NB4 (cell line): Measurements from ENCODE around the gene KCNAB1.

Experiments
- DNase-seq: peaks from one replicate; pipeline ENCODE4 v3.0.0; 2010; ENCODE audit warnings: low read depth
- H3K4me3 ChIP-seq: one replicate; pipeline ENCODE4 v1.5.1; 2011; ENCODE audit warnings: mild to moderate bottlenecking, low read depth, low read length, moderate library complexity
- CTCF ChIP-seq: IDR thresholded peaks from one replicate; pipeline ENCODE4 v1.5.1; 2012; ENCODE audit warnings: low read depth, low read length
- MAX ChIP-seq: IDR thresholded peaks from 2 replicates; pipeline ENCODE4 v1.6.1; 2011; ENCODE audit warnings: low read depth, low read length
- MYC ChIP-seq: IDR thresholded peaks from 2 replicates; pipeline ENCODE4 v1.6.1; 2011; ENCODE audit warnings: low read depth, low read length
- POLR2A ChIP-seq: IDR thresholded peaks from 2 replicates; pipeline ENCODE4 v1.6.1; 2011; ENCODE audit warnings: mild to moderate bottlenecking; ENCODE audit not compliant: insufficient read length; ENCODE audit errors: extremely low read depth

The KCNAB1 gene

DNA sequence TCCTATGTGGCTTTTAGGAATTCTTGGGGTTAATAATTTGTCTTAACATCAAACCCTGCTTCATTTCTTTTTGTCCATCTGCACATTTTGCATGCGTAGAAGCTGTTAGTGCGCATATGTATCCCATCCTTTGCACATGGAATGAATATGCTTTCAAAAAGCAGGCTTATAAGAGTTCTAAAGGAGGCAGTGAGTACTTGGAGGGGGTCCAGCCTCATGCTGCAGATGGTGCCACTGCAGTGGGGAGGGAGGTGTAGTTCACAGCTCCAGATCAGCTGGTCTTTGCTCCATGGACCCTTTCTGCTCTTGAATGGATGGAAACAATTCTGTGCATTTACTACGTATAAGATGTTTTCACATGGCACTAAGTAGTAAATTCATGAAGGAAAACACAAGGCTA is 455.3 kb downstream of the KCNAB1 start:
- no peak for DNase-seq
- no peak for TF ChIP-seq MYC
- TF ChIP-seq MAX: no peak
- no peak for TF ChIP-seq CTCF
- no peak overlapping the region for H3K4me3 ChIP-seq

DNA sequence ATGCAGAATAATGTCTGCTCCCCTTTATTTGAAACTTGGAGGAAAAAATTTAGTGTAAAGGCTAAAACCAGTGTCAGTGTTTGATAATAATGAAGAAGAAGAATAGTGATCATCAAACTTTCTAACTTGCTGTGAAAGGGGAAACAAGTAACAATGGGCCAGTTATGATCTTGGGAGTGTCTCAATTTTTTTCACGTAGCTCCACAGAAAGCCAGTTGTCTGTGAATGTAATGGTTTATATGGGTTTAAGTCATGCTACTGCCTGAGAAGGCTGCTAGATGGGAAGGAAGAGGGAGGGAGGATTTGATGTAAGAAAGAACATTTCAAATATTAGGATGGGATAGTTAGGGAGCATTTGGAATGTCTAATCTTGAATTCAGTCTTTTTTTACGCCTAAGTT is 455.7 kb downstream of the KCNAB1 start:
- no peak overlapping the region for H3K4me3 ChIP-seq
- DNase-seq: no peak
- TF ChIP-seq MYC: no peak
- no peak for TF ChIP-seq POLR2A

DNA sequence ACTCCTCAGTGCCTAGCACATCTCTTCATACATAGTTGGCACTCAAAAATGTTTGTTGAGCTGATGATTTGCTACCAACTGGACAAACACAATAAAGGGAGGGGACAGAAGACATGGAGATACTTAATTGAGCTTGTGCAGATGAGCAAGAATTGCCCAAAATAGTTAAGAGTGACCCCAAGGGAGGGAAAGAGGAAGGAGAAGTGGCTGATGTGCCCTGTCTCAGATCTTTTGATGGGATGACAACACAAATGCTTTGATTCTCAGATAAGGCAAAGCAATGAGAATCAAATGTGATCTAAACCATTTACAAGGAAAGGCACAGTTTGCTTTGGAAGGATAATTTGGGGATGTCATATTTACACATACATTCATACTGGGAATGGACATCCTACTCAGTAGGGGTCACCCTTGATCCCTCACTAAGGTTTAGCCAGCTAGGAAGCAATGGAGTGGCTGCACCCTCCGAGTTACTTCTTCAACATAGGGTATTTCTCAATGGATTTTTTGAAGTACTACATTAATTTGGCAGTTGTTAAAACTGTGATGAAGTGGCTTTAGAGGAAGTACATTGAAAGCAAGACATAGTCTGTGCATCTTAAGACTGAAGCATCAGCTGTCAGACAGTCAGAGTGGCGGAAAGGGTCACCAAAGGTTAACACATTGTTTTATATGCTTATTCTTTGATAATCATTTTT is 456.4 kb downstream of the KCNAB1 start:
- peak; percentile 38 for DNase-seq
- TF ChIP-seq CTCF: no peak
- H3K4me3 ChIP-seq: no peak overlapping the region

DNA sequence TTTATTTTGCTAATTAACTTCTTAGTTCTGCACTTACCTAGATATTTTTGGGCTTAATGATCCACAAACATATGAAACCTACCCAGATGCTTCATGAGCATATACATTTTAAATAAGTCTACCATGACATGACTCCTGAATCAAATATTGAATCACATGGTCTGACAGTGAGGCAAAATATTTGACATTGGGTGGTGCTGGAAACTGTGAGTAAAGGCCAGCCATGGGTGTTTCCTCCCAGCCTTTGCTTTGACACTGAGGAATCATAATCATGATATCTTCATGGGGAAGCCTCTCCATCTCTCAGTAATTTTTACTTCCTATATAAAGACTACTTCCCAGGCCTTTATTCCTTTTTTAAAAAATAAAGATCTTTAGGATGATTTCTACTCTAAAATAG is 457.4 kb downstream of the KCNAB1 start:
- TF ChIP-seq MYC (no peak), MAX (no peak), POLR2A (no peak), CTCF (no peak)
- H3K4me3 ChIP-seq: no peak overlapping the region
- no peak for DNase-seq

DNA sequence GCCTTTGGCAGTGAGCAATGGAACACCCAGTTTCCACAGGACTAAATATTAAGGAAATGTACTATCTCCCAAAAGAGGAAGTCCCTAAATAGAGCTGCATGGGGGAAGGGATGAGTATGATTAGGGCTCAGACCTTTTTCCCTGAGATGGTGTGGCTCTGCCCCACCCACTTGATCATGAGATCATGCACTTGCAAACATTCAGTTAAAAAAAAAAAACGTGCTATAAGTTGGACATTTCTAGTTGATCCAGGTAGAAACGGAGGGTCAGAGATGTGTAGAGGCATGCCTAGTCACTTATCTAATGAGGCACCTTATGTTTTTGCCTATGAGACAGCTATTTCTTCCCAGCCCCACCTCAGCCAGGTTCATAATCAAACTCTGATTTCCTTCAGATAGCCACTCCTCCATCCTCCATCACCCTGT is 459.1 kb downstream of the KCNAB1 start:
- H3K4me3 ChIP-seq: no peak overlapping the region
- TF ChIP-seq CTCF (no peak), MAX (no peak), MYC (no peak), POLR2A (no peak)
- peak; percentile 79 for DNase-seq

DNA sequence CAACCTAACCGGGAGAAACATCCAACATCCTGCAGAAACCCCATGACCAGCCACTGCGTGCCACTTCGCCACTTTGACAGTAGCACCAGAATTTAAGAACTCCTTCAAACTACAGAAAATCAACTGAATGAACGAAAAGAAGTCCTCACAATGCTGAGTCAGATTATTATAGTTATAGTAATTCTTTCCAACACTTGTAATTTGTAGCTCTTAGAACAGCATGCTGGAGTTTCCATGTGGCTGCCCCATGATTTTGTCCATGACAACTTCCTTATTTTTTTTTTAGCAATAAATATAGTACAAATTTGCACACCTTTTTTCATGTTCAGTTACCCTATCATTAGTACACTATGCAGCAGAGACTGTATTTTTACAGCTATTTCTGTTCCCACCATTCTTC is 460.7 kb downstream of the KCNAB1 start:
- TF ChIP-seq CTCF: no peak
- no peak for TF ChIP-seq MYC
- no peak for TF ChIP-seq POLR2A
- no peak for TF ChIP-seq MAX
- no peak overlapping the region for H3K4me3 ChIP-seq

More for the DNA sequence above, 460.7 kb downstream of the KCNAB1 start:
- DNase-seq: no peak
